ENCODE measurements around the gene CFAP20.

DNA sequence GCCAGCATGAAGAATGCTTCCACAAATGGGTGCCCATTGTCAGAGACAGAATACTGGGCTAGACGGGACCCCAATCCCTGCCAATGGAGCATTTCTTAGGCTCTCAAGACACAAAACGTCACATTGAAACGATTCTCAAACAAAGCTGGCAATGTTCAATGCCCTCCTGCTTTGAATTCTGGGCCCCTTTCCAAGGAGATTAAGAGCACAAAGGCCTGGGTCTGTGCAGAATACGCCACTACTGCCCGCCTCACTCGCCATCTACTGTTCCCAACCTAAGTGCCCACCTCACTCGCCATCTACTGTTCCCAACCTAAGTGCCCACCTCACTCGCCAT lies 9.7 kb downstream of the CFAP20 start:
- TF ChIP-seq POLR2AphosphoS5 (IDR thresholded peaks at IDR 0.05; ENCODE audit: low read depth, low read length) (no peak), POLR2A (IDR thresholded peaks at IDR 0.05; ENCODE audit: borderline replicate concordance, extremely low read depth, insufficient read depth, insufficient read length) (no peak), ELF1 (IDR thresholded peaks at IDR 0.05; ENCODE audit: borderline replicate concordance, low read depth) (no peak), EGR1 (IDR thresholded peaks at IDR 0.05; ENCODE audit: low read depth) (no peak), EZH2 (IDR thresholded peaks at IDR 0.05) (no peak)
- TF ChIP-seq, protein P1, sequence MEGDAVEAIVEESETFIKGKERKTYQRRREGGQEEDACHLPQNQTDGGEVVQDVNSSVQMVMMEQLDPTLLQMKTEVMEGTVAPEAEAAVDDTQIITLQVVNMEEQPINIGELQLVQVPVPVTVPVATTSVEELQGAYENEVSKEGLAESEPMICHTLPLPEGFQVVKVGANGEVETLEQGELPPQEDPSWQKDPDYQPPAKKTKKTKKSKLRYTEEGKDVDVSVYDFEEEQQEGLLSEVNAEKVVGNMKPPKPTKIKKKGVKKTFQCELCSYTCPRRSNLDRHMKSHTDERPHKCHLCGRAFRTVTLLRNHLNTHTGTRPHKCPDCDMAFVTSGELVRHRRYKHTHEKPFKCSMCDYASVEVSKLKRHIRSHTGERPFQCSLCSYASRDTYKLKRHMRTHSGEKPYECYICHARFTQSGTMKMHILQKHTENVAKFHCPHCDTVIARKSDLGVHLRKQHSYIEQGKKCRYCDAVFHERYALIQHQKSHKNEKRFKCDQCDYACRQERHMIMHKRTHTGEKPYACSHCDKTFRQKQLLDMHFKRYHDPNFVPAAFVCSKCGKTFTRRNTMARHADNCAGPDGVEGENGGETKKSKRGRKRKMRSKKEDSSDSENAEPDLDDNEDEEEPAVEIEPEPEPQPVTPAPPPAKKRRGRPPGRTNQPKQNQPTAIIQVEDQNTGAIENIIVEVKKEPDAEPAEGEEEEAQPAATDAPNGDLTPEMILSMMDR (IDR thresholded peaks at IDR 0.05 in 2 of 3, conservative IDR thresholded peaks at IDR 0.05 in 1 of 3; ENCODE audit: borderline replicate concordance in 1 of 3, insufficient read depth in 1 of 3, low read depth in 2 of 3, low read length in 2 of 3) = no peak
- TF ChIP-seq, protein P2, sequence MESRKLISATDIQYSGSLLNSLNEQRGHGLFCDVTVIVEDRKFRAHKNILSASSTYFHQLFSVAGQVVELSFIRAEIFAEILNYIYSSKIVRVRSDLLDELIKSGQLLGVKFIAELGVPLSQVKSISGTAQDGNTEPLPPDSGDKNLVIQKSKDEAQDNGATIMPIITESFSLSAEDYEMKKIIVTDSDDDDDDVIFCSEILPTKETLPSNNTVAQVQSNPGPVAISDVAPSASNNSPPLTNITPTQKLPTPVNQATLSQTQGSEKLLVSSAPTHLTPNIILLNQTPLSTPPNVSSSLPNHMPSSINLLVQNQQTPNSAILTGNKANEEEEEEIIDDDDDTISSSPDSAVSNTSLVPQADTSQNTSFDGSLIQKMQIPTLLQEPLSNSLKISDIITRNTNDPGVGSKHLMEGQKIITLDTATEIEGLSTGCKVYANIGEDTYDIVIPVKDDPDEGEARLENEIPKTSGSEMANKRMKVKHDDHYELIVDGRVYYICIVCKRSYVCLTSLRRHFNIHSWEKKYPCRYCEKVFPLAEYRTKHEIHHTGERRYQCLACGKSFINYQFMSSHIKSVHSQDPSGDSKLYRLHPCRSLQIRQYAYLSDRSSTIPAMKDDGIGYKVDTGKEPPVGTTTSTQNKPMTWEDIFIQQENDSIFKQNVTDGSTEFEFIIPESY (IDR thresholded peaks at IDR 0.05; ENCODE audit: extremely low read depth, insufficient replicate concordance, low read length) = no peak

Data from HCT116 (cell line).